Measurements from ENCODE around the gene GPX8. TPM values are rescaled to one million over a fixed set of nuclear protein-coding genes. Genes with fewer than 3 reads are reported as not detected.
A peak's percentile ranks its signal among the peaks of the same experiment; 100 is the strongest.

The GPX8 gene
- total RNA-seq, 1 donor from 2014 or later: 86.4 TPM

DNA sequence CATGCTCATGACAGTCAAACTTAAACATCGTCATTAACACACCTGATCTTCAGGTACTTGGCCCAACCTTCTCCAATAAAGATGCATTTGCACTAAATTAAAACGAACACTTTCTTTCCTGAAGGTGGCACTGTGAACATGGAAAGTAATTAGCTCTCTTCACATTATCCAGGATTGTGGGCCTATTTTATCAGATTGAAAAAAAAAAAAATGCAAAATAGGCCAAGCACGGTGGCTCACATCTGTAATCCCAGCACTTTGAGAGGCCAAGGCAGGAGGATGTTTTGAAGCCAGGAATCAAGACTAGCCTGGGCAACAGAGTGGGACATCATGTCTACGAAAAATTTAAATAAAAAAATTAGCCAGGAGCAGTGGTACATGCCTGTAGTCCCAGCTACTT, 27.4 kb downstream of the GPX8 start:
- no peak overlapping the region for H3K27ac Mint-ChIP-seq
- H3K27me3 Mint-ChIP-seq (ENCODE audit: low read depth): peaks cover 69% of the 10 kb centered on the region
- DNase-seq (ENCODE audit: low spot score in 2 of 2, unreplicated experiment in 2 of 2): no peak
- H3K9me3 Mint-ChIP-seq: peaks cover 6% of the 10 kb centered on the region
- TF ChIP-seq CTCF (IDR thresholded peaks at IDR 0.05; ENCODE audit: unreplicated experiment): no peak
- H3K4me1 Mint-ChIP-seq: no peaks in the 10 kb centered on the region
- H3K36me3 Mint-ChIP-seq: no peaks in the 10 kb centered on the region
- H3K4me3 Mint-ChIP-seq: no peak overlapping the region

- Mint-ChIP-seq H3K4me1 (no peaks in the 10 kb centered on the region), H3K27ac (no peak overlapping the region), H3K9me3 (peaks cover 2% of the 10 kb centered on the region), H3K36me3 (no peaks in the 10 kb centered on the region), H3K4me3 (no peak overlapping the region), H3K27me3 (ENCODE audit: low read depth) (peaks cover 73% of the 10 kb centered on the region)
- no peak for DNase-seq (ENCODE audit: low spot score in 2 of 2, unreplicated experiment in 2 of 2)
- TF ChIP-seq CTCF (IDR thresholded peaks at IDR 0.05; ENCODE audit: unreplicated experiment): no peak
These were observed 28.9 kb downstream of the GPX8 start for GRCh38 chr5:55188656-55189540.

- H3K4me3 Mint-ChIP-seq: no peak overlapping the region
- no peak for DNase-seq (ENCODE audit: low spot score in 2 of 2, unreplicated experiment in 2 of 2)
- peaks cover 70% of the 10 kb centered on the region for H3K27me3 Mint-ChIP-seq (ENCODE audit: low read depth)
- H3K9me3 Mint-ChIP-seq: no peaks in the 10 kb centered on the region
- H3K27ac Mint-ChIP-seq: no peak overlapping the region
- H3K36me3 Mint-ChIP-seq: no peaks in the 10 kb centered on the region
- TF ChIP-seq CTCF (IDR thresholded peaks at IDR 0.05; ENCODE audit: unreplicated experiment): no peak
- H3K4me1 Mint-ChIP-seq: no peaks in the 10 kb centered on the region
These were observed 31.2 kb downstream of the GPX8 start for GRCh38 chr5:55191165-55191564.

GRCh38 chr5:55205001-55205400, 45.0 kb downstream of the GPX8 start:
- H3K36me3 Mint-ChIP-seq: no peaks in the 10 kb centered on the region
- H3K4me1 Mint-ChIP-seq: no peaks in the 10 kb centered on the region
- no peak for TF ChIP-seq CTCF (IDR thresholded peaks at IDR 0.05; ENCODE audit: unreplicated experiment)
- no peak overlapping the region for H3K27ac Mint-ChIP-seq
- H3K4me3 Mint-ChIP-seq: no peak overlapping the region
- H3K9me3 Mint-ChIP-seq: peaks cover 3% of the 10 kb centered on the region
- H3K27me3 Mint-ChIP-seq (ENCODE audit: low read depth): peaks cover 73% of the 10 kb centered on the region
- DNase-seq (ENCODE audit: low spot score in 2 of 2, unreplicated experiment in 2 of 2): no peak

- Mint-ChIP-seq H3K36me3 (no peaks in the 10 kb centered on the region), H3K4me1 (no peaks in the 10 kb centered on the region), H3K4me3 (no peak overlapping the region), H3K27me3 (ENCODE audit: low read depth) (peaks cover 31% of the 10 kb centered on the region), H3K9me3 (no peaks in the 10 kb centered on the region), H3K27ac (no peak overlapping the region)
- no peak for TF ChIP-seq CTCF (IDR thresholded peaks at IDR 0.05; ENCODE audit: unreplicated experiment)
- no peak for DNase-seq (ENCODE audit: low spot score in 2 of 2, unreplicated experiment in 2 of 2)
These were observed 51.4 kb downstream of the GPX8 start for GRCh38 chr5:55211184-55211874.

Small RNA genes within 50 kb of the gene (microRNA-seq; reads per million reads assigned to microRNA genes)
- gene MIR449A: 30.2 reads per million, percentile 50 among the genes with 10 or more reads in this experiment
- gene MIR449B: 1.2 reads per million
- gene MIR449C: 3.5 reads per million, percentile 9 among the genes with 10 or more reads in this experiment

Other genes starting within 250 kb of the GPX8 start
- 0.23 to 0.40 TPM in 2 of 3 replicates, not detected in the other for gene ESM1, start 174.6 kb upstream of the GPX8 start, total RNA-seq
- gene GZMK, start 135.9 kb upstream of the GPX8 start, total RNA-seq: not detected in 3 replicates
- not detected in 3 replicates for gene GZMA, start 57.5 kb upstream of the GPX8 start, total RNA-seq
- gene CDC20B, start 13.0 kb downstream of the GPX8 start, total RNA-seq: 0.09 to 0.16 TPM in 2 of 3 replicates, not detected in the other
- gene MCIDAS, start 67.1 kb downstream of the GPX8 start, total RNA-seq: not detected in 3 replicates
- gene CCNO, start 73.4 kb downstream of the GPX8 start, total RNA-seq: 0.20 to 0.80 TPM (median 0.45 TPM) in 3 replicates
- 22.4 to 25.1 TPM (median 23.7 TPM) in 3 replicates for gene DHX29, start 147.5 kb downstream of the GPX8 start, total RNA-seq
- gene MTREX, start 147.8 kb downstream of the GPX8 start, total RNA-seq: 75.2 to 78.7 TPM (median 78.6 TPM) in 3 replicates